Measurements from ENCODE around the gene GRIA3. TPM values are rescaled to one million over a fixed set of nuclear protein-coding genes. Genes with fewer than 3 reads are reported as not detected.

GRIA3 gene
- total RNA-seq, 1 experiment from 2014 or later: not detected

- ChIA-PET POLR2A (no interaction called here), RAD21 (ENCODE audit: low non-redundant PET in 1 of 2, low total read pairs in 2 of 2, uncharacterized antibody in 2 of 2, unreplicated experiment in 2 of 2) (no interaction called here), CTCF (no interaction called here)
- Histone ChIP-seq H3K36me3 (ENCODE audit: control insufficient read depth in 1 of 2, insufficient read depth in 2 of 2, low read length in 2 of 2) (no peaks in the 10 kb centered on the region), H3K79me2 (ENCODE audit: insufficient read depth, low read length) (no peaks in the 10 kb centered on the region), H3K4me1 (ENCODE audit: control insufficient read depth in 1 of 2, insufficient read depth in 2 of 2, low read length in 2 of 2) (no peaks in the 10 kb centered on the region), H3K9me2 (ENCODE audit: insufficient read depth) (no peaks in the 10 kb centered on the region), H4K20me1 (ENCODE audit: insufficient read depth) (no peaks in the 10 kb centered on the region), H3K4me3 (replicated peaks in 1 of 2; ENCODE audit: low read depth in 1 of 2, low read length in 2 of 2) (no peak overlapping the region), H3K9ac (ENCODE audit: low read length) (no peak overlapping the region), H3K27ac (ENCODE audit: low read depth, low read length) (no peak overlapping the region), H3K4me2 (ENCODE audit: low read length) (no peak overlapping the region), H2AFZ (ENCODE audit: low read depth, low read length, poor library complexity, severe bottlenecking) (no peak overlapping the region), H3K27me3 (ENCODE audit: insufficient read depth, low read length) (no peaks in the 10 kb centered on the region), H3K9me3 (ENCODE audit: control insufficient read depth in 1 of 2, insufficient read depth in 1 of 2, low read depth in 1 of 2, low read length in 2 of 2) (no peaks in the 10 kb centered on the region)
- TF ChIP-seq SP1 (IDR thresholded peaks at IDR 0.05; ENCODE audit: low read depth): no peak
- intact Hi-C loops (cut with micrococcal nuclease): no loop called here
- BruUV-seq (replicated peaks): no TSS peak
- DNase-seq (ENCODE audit: low read depth, low spot score): no peak
- no peak for ATAC-seq
These were observed 72.3 kb downstream of the GRIA3 start for GRCh38 chrX:123256378-123256777.

- Histone ChIP-seq H3K9ac (ENCODE audit: low read length) (no peak overlapping the region), H4K20me1 (ENCODE audit: insufficient read depth) (no peaks in the 10 kb centered on the region), H3K9me2 (ENCODE audit: insufficient read depth) (no peaks in the 10 kb centered on the region), H3K79me2 (ENCODE audit: insufficient read depth, low read length) (no peaks in the 10 kb centered on the region), H3K36me3 (ENCODE audit: control insufficient read depth in 1 of 2, insufficient read depth in 2 of 2, low read length in 2 of 2) (no peaks in the 10 kb centered on the region), H3K27me3 (ENCODE audit: insufficient read depth, low read length) (no peaks in the 10 kb centered on the region), H3K4me2 (ENCODE audit: low read length) (no peak overlapping the region), H2AFZ (ENCODE audit: low read depth, low read length, poor library complexity, severe bottlenecking) (no peak overlapping the region), H3K4me1 (ENCODE audit: control insufficient read depth in 1 of 2, insufficient read depth in 2 of 2, low read length in 2 of 2) (no peaks in the 10 kb centered on the region), H3K27ac (ENCODE audit: low read depth, low read length) (no peak overlapping the region), H3K9me3 (ENCODE audit: control insufficient read depth in 1 of 2, insufficient read depth in 1 of 2, low read depth in 1 of 2, low read length in 2 of 2) (no peaks in the 10 kb centered on the region), H3K4me3 (replicated peaks in 1 of 2; ENCODE audit: low read depth in 1 of 2, low read length in 2 of 2) (no peak overlapping the region)
- CTCF ChIA-PET: no interaction called here
- intact Hi-C loops (cut with micrococcal nuclease): no loop called here
- POLR2A ChIA-PET: no interaction called here
- no TSS peak for BruUV-seq (replicated peaks)
- DNase-seq (ENCODE audit: low read depth, low spot score) (no peak), ATAC-seq (no peak)
- RAD21 ChIA-PET (ENCODE audit: low non-redundant PET in 1 of 2, low total read pairs in 2 of 2, uncharacterized antibody in 2 of 2, unreplicated experiment in 2 of 2): no interaction called here
- TF ChIP-seq, protein P1, sequence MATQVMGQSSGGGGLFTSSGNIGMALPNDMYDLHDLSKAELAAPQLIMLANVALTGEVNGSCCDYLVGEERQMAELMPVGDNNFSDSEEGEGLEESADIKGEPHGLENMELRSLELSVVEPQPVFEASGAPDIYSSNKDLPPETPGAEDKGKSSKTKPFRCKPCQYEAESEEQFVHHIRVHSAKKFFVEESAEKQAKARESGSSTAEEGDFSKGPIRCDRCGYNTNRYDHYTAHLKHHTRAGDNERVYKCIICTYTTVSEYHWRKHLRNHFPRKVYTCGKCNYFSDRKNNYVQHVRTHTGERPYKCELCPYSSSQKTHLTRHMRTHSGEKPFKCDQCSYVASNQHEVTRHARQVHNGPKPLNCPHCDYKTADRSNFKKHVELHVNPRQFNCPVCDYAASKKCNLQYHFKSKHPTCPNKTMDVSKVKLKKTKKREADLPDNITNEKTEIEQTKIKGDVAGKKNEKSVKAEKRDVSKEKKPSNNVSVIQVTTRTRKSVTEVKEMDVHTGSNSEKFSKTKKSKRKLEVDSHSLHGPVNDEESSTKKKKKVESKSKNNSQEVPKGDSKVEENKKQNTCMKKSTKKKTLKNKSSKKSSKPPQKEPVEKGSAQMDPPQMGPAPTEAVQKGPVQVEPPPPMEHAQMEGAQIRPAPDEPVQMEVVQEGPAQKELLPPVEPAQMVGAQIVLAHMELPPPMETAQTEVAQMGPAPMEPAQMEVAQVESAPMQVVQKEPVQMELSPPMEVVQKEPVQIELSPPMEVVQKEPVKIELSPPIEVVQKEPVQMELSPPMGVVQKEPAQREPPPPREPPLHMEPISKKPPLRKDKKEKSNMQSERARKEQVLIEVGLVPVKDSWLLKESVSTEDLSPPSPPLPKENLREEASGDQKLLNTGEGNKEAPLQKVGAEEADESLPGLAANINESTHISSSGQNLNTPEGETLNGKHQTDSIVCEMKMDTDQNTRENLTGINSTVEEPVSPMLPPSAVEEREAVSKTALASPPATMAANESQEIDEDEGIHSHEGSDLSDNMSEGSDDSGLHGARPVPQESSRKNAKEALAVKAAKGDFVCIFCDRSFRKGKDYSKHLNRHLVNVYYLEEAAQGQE (IDR thresholded peaks at IDR 0.05; ENCODE audit: low read depth): no peak
- TF ChIP-seq MAX (IDR thresholded peaks at IDR 0.05) (no peak), TCF7L2 (IDR thresholded peaks at IDR 0.05; ENCODE audit: borderline replicate concordance, extremely low read depth, insufficient read depth, insufficient read length) (no peak), CBX3 (IDR thresholded peaks at IDR 0.05; ENCODE audit: low read depth) (no peak), ZFX (IDR thresholded peaks at IDR 0.05) (no peak), FOSL1 (IDR thresholded peaks at IDR 0.05; ENCODE audit: low read depth) (no peak), ZNF274 (IDR thresholded peaks at IDR 0.05; ENCODE audit: low read depth, low read length) (no peak), SP1 (IDR thresholded peaks at IDR 0.05; ENCODE audit: low read depth) (no peak), POLR2AphosphoS5 (IDR thresholded peaks at IDR 0.05; ENCODE audit: low read depth, low read length) (no peak), CEBPB (IDR thresholded peaks at IDR 0.05; ENCODE audit: low read depth) (no peak), EZH2 (IDR thresholded peaks at IDR 0.05) (no peak), JUND (IDR thresholded peaks at IDR 0.05) (no peak), RAD21 (IDR thresholded peaks at IDR 0.05; ENCODE audit: low read depth) (no peak), SIN3A (IDR thresholded peaks at IDR 0.05; ENCODE audit: low read depth) (no peak), ELF1 (IDR thresholded peaks at IDR 0.05; ENCODE audit: borderline replicate concordance, low read depth) (no peak), POLR2A (IDR thresholded peaks at IDR 0.05; ENCODE audit: borderline replicate concordance, extremely low read depth, insufficient read depth, insufficient read length) (no peak), SRF (IDR thresholded peaks at IDR 0.05; ENCODE audit: low read depth) (no peak)
- TF ChIP-seq, protein P2, sequence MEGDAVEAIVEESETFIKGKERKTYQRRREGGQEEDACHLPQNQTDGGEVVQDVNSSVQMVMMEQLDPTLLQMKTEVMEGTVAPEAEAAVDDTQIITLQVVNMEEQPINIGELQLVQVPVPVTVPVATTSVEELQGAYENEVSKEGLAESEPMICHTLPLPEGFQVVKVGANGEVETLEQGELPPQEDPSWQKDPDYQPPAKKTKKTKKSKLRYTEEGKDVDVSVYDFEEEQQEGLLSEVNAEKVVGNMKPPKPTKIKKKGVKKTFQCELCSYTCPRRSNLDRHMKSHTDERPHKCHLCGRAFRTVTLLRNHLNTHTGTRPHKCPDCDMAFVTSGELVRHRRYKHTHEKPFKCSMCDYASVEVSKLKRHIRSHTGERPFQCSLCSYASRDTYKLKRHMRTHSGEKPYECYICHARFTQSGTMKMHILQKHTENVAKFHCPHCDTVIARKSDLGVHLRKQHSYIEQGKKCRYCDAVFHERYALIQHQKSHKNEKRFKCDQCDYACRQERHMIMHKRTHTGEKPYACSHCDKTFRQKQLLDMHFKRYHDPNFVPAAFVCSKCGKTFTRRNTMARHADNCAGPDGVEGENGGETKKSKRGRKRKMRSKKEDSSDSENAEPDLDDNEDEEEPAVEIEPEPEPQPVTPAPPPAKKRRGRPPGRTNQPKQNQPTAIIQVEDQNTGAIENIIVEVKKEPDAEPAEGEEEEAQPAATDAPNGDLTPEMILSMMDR (IDR thresholded peaks at IDR 0.05 in 2 of 3, conservative IDR thresholded peaks at IDR 0.05 in 1 of 3; ENCODE audit: borderline replicate concordance in 1 of 3, insufficient read depth in 1 of 3, low read depth in 2 of 3, low read length in 2 of 3): no peak
These were observed 76.9 kb downstream of the GRIA3 start for GRCh38 chrX:123260920-123261418.
